KMS-11 (cell line): ENCODE data around the gene TMEM125.
A peak's percentile ranks its signal among the peaks of the same experiment; 100 is the strongest.

Source experiments
- H2AFZ ChIP-seq: fragments of 200-600 bp; sonication (generic); 2 replicates; pipeline ENCODE4 v1.6.1; 2016; ENCODE audit warnings: antibody characterized with exemption, mixed run types, low read depth
- H3K27ac ChIP-seq: fragments of 200-600 bp; sonication (generic); 2 replicates; pipeline ENCODE4 v1.6.1; 2016; ENCODE audit warnings: mild to moderate bottlenecking, mixed run types
- H3K27me3 ChIP-seq: fragments of 200-600 bp; sonication (generic); 2 replicates; pipeline ENCODE4 v1.6.1; 2017; ENCODE audit warnings: mild to moderate bottlenecking, low read depth, mixed run types, moderate library complexity; ENCODE audit not compliant: insufficient read depth
- H3K36me3 ChIP-seq: fragments of 200-600 bp; sonication (generic); 2 replicates; pipeline ENCODE4 v1.6.1; 2017; ENCODE audit warnings: mild to moderate bottlenecking, mixed run types; ENCODE audit not compliant: insufficient read depth
- H3K4me1 ChIP-seq: fragments of 200-600 bp; sonication (generic); 2 replicates; pipeline ENCODE4 v1.6.1; 2016; ENCODE audit warnings: mild to moderate bottlenecking, low read depth, mixed run types; ENCODE audit not compliant: poor library complexity, severe bottlenecking
- H3K4me2 ChIP-seq: fragments of 200-600 bp; sonication (generic); 2 replicates; pipeline ENCODE4 v1.7.0; 2016; ENCODE audit warnings: mild to moderate bottlenecking, mixed run types
- H3K4me3 ChIP-seq: fragments of 200-600 bp; sonication (generic); IDR thresholded peaks from 2 replicates; pipeline ENCODE4 v1.6.1; 2017; ENCODE audit warnings: low read depth, low read length, mixed read lengths; ENCODE audit not compliant: insufficient read depth
- H3K79me2 ChIP-seq: fragments of 200-600 bp; sonication (generic); 2 replicates; pipeline ENCODE4 v1.6.1; 2016; ENCODE audit warnings: low read depth, mixed run types; ENCODE audit not compliant: insufficient read depth
- H3K9ac ChIP-seq: fragments of 200-600 bp; sonication (generic); 2 replicates; pipeline ENCODE4 v1.6.1; 2016; ENCODE audit warnings: mild to moderate bottlenecking, mixed run types
- H4K20me1 ChIP-seq: fragments of 200-600 bp; sonication (generic); 2 replicates; pipeline ENCODE4 v1.6.1; 2016; ENCODE audit warnings: mild to moderate bottlenecking, mixed run types; ENCODE audit not compliant: insufficient read depth
- TF ChIP-seq, protein P1 (sequence below): fragments of 200-600 bp; sonication (generic); conservative IDR thresholded peaks from 2 replicates; pipeline ENCODE4 v1.6.1; 2017; ENCODE audit warnings: low read depth, mild to moderate bottlenecking, antibody characterized with exemption, low read length, moderate library complexity, mixed read lengths

TMEM125 gene

GRCh38 chr1:43293176-43293575 lies 23.4 kb downstream of the TMEM125 start:
- no peaks in the 10 kb centered on the region for H3K36me3 ChIP-seq
- H3K4me2 ChIP-seq: no peak overlapping the region
- no peak overlapping the region for H3K27ac ChIP-seq
- no peak overlapping the region for H3K4me3 ChIP-seq
- TF ChIP-seq, protein P1, sequence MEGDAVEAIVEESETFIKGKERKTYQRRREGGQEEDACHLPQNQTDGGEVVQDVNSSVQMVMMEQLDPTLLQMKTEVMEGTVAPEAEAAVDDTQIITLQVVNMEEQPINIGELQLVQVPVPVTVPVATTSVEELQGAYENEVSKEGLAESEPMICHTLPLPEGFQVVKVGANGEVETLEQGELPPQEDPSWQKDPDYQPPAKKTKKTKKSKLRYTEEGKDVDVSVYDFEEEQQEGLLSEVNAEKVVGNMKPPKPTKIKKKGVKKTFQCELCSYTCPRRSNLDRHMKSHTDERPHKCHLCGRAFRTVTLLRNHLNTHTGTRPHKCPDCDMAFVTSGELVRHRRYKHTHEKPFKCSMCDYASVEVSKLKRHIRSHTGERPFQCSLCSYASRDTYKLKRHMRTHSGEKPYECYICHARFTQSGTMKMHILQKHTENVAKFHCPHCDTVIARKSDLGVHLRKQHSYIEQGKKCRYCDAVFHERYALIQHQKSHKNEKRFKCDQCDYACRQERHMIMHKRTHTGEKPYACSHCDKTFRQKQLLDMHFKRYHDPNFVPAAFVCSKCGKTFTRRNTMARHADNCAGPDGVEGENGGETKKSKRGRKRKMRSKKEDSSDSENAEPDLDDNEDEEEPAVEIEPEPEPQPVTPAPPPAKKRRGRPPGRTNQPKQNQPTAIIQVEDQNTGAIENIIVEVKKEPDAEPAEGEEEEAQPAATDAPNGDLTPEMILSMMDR: no peak
- H3K27me3 ChIP-seq: no peaks in the 10 kb centered on the region
- peaks cover 23% of the 10 kb centered on the region for H3K4me1 ChIP-seq
- no peak overlapping the region for H3K9ac ChIP-seq
- no peaks in the 10 kb centered on the region for H4K20me1 ChIP-seq
- no peak overlapping the region for H2AFZ ChIP-seq
- H3K79me2 ChIP-seq: no peaks in the 10 kb centered on the region

DNA sequence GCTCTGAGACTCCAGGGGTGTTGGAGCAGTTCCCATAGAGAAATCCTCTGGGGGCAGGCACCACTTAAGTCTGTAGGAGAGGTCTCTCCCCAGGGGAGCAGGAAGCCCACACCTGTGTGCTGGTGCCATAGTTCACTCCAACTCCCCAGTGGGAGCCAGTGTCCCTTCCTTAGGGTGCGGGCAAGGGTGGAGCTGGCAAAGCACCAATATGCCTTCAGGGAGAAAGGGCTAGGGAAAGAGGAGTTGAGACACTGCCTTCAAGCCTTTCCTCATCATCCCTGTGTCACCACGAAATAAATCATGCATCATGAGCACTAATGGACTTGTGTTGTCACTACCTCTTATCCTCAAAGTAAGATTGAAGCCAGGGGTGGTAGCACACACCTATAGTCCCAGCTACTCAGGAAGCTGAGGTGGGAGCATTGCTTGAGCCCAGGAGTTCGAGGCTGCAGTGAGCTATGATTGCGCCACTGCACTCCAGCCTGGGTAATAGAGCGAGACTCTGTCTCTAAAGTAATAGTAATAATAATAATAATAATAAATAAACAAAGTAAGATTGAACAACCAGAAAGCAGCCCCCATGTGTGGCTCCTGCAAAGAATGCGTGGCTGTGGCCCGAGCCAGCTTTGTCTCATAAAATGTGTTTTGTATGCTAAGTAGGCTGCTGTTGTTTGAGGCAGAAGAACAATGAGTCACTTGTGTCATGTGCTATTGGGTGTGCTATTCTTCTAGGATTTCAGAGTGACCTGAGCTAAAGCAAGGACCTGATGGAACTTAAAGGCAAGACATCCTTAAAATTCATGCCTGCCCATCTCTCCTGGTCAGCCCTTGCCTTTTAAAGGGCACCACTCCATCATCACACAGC lies 24.3 kb downstream of the TMEM125 start:
- no peaks in the 10 kb centered on the region for H3K27me3 ChIP-seq
- no peak overlapping the region for H3K4me3 ChIP-seq
- H3K9ac ChIP-seq: no peak overlapping the region
- H3K27ac ChIP-seq: no peak overlapping the region
- no peaks in the 10 kb centered on the region for H3K79me2 ChIP-seq
- H4K20me1 ChIP-seq: no peaks in the 10 kb centered on the region
- no peaks in the 10 kb centered on the region for H3K36me3 ChIP-seq
- 0 out of 2 replicates have a peak overlapping the region, but pooled peaks have one; percentile 56 for H3K4me2 ChIP-seq
- peaks cover 23% of the 10 kb centered on the region for H3K4me1 ChIP-seq
- TF ChIP-seq, protein P1: no peak
- no peak overlapping the region for H2AFZ ChIP-seq

- Histone ChIP-seq H2AFZ (no peak overlapping the region), H3K4me3 (no peak overlapping the region), H3K36me3 (no peaks in the 10 kb centered on the region), H3K79me2 (no peaks in the 10 kb centered on the region), H3K27ac (no peak overlapping the region), H3K9ac (no peak overlapping the region), H3K4me1 (peaks cover 23% of the 10 kb centered on the region), H3K4me2 (peak overlapping the region; percentile 56; the same call in 1 of the 2 replicates), H4K20me1 (no peaks in the 10 kb centered on the region), H3K27me3 (no peaks in the 10 kb centered on the region)
- TF ChIP-seq, protein P1: no peak
Measured at GRCh38 chr1:43294761-43295160, 25.0 kb downstream of the TMEM125 start.

- Histone ChIP-seq H3K36me3 (no peaks in the 10 kb centered on the region), H3K4me3 (no peak overlapping the region), H3K27ac (peak overlapping the region; percentile 34; the same call in 1 of the 2 replicates), H4K20me1 (no peaks in the 10 kb centered on the region), H3K4me2 (peak overlapping the region; percentile 56; the same call in 1 of the 2 replicates), H3K79me2 (no peaks in the 10 kb centered on the region), H3K9ac (no peak overlapping the region; the same call in 1 of the 2 replicates), H3K27me3 (no peaks in the 10 kb centered on the region), H2AFZ (peak overlapping the region; percentile 29; the same call in 1 of the 2 replicates), H3K4me1 (peaks cover 23% of the 10 kb centered on the region)
- TF ChIP-seq, protein P1: no peak
Measured at GRCh38 chr1:43296207-43296606, 26.4 kb downstream of the TMEM125 start.
